ENCODE measurements around the gene LYSMD3.

Gene LYSMD3

DNA sequence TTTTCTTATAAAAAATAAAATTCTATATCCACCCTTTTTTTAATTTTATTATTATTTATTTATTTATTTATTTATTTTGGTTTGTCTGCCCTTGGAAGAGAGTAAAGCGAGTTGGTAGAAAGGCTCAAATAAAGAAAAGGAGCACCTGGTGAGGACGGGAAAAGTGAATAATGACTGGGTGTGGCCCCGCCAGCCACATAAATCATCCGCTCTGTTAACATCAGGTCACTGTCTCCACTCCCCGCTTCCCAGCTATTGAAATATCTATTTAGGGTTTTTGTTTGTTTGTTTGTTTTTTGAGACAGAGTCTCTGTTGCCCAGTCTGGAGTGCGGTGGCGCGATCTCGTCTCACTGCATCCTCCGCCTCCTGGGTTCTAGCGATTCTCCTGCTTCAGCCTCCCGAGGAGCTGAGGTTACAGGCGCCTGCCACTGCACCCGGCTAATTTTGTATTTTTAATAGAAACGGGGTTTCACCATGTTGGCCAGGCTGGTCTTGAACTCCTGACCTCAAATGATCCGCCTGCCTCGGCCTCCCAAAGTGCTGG lies 53.9 kb downstream of the LYSMD3 start:
- no peak overlapping the region for H3K27ac ChIP-seq
- no peak for TF ChIP-seq ZFX (IDR thresholded peaks at IDR 0.05; ENCODE audit: borderline replicate concordance)
- TF ChIP-seq, protein P1, sequence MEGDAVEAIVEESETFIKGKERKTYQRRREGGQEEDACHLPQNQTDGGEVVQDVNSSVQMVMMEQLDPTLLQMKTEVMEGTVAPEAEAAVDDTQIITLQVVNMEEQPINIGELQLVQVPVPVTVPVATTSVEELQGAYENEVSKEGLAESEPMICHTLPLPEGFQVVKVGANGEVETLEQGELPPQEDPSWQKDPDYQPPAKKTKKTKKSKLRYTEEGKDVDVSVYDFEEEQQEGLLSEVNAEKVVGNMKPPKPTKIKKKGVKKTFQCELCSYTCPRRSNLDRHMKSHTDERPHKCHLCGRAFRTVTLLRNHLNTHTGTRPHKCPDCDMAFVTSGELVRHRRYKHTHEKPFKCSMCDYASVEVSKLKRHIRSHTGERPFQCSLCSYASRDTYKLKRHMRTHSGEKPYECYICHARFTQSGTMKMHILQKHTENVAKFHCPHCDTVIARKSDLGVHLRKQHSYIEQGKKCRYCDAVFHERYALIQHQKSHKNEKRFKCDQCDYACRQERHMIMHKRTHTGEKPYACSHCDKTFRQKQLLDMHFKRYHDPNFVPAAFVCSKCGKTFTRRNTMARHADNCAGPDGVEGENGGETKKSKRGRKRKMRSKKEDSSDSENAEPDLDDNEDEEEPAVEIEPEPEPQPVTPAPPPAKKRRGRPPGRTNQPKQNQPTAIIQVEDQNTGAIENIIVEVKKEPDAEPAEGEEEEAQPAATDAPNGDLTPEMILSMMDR (IDR thresholded peaks at IDR 0.05), result no peak

DNA sequence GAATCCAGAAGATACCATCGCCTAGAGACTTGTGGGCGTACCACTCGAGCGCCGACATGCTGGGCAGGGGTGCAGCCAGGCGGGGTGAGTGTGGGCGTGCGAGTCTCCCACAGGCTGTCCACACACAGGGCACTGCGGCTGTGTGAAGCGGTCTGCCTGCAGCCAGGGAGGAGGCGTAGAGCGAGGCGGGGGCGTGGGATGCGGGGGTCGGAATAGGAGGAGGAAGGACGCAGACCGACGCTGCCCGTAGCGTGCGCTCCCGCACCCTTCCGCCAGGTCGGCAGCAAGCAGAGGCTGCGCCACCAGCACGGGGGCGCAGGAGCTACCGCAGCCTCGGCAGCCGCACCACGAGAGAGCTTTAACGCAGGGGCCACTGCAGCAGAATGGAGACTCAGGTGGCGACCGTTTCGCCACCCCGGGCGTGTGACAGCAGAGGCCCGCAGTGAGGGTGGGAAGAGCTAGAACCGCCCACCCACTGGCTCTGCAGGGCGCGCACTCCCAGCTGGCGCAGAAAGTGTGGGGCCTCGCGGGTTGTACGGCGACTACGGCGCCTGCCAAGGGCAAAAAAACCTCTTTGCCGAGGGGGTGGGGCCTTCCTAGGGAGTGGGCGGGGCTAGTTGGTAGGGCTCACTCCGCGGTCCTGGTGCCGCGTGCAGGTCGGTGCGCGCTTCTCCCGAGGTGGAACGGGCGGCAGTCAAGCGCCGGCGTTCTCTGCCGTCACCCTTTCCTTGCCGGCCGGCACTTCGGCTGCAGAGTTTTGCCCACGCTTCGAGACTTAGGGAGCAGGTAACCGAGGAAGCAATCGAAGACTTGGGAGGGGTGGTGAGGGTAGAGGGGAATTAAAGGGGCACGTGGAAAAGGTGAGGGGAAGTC lies 54.9 kb downstream of the LYSMD3 start, which contains the start of the genes MBLAC2 and POLR3G:
Gene MBLAC2, minus strand, starts transcription at position 537 of the 873 bp plus-strand sequence. Its CDS starts 479 bp downstream, at position 58.
Gene POLR3G, plus strand, starts transcription at position 630 of the 873 bp plus-strand sequence. CDS start 10,704 bp downstream, outside the sequence.
- peak within 1 kb of the TSS; percentile 86 for H3K27ac ChIP-seq

DNA sequence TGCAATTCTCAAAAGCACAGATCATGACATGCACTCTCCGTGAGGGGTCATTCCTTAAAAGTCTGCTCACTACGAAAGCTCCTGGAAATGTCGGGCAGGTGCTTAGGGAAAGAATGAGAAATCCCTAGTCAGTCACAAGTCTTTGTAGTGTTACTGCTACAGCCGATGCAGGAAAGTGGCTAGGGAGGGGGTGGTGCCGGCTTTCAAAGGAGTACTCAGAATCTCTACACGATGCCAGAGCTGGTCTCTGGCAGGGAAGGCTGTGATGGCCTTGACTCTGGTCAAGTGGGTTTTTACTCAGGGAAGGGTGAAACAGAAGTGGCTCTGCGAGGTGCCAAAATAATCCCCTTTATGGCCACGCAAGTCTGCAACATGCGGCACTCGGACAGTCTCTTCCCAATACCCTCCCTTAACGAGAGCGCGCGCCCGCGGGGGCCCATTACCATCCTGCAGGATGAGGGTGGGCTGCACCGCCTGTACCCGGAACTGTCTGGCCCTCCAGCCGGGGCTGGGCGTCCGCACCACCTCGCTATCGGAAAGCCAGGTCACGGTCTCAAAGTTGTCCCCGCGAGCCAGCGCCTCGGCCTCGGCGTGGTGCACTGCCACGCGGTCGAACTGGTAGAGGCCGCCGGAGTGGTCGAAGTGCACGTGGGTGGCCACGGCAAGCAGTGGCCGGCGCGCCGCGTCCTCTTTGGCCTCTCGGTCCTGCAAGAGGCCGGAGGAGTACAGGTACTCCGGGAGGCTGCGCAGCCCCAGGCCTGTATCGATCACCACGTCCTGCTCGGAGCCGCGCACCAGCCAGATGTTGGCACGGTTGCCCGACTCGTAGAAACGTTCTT lies 55.8 kb downstream of the LYSMD3 start:
- TF ChIP-seq ZFX (IDR thresholded peaks at IDR 0.05; ENCODE audit: borderline replicate concordance), result no peak
- TF ChIP-seq, protein P1 (IDR thresholded peaks at IDR 0.05), result no peak
- H3K27ac ChIP-seq, result peak overlapping the region; percentile 86

More for the DNA sequence above, 54.9 kb downstream of the LYSMD3 start, which contains the start of the genes MBLAC2 and POLR3G:
- TF ChIP-seq, protein P1 (IDR thresholded peaks at IDR 0.05), result peak; percentile 54
- no peak for TF ChIP-seq ZFX (IDR thresholded peaks at IDR 0.05; ENCODE audit: borderline replicate concordance)

DNA sequence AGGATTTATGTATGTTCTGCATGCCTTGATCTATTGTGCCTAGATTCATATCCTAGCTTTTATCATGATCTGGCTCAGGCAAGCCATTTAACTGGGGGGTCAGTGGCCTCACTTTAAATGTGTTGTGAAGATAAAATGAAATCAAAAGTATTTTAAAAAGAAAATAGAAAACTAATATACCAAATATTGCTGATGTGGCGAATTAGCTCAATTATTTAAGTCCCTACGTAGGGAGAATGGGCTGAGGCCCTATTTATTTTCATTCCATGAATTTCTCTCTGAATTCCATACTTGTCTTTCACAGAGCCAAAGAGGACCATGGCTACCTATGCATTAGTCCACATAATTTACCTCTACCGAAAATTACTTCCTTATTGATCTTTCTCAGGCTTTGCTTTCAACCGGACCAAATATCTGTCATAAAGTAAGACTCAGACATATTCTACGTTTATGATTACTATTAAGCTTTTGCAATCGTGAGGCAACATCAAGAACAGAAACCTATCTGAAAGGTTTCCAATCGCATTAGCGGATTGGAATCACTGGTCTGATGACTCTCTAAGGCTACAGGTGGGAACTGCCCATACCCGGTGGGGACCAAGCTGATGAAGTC lies 56.5 kb downstream of the LYSMD3 start:
- H3K27ac ChIP-seq, result no peak overlapping the region
- TF ChIP-seq, protein P1 (IDR thresholded peaks at IDR 0.05), result no peak
- TF ChIP-seq ZFX (IDR thresholded peaks at IDR 0.05; ENCODE audit: borderline replicate concordance), result no peak
